ENCODE data around the gene RGS12. TPM values are rescaled to one million over a fixed set of nuclear protein-coding genes. Genes with fewer than 3 reads are reported as not detected.

RGS12 gene
- total RNA-seq, 4 donors from 2014 or later, result 9.1 to 22.6 (median 21.1) TPM

DNA sequence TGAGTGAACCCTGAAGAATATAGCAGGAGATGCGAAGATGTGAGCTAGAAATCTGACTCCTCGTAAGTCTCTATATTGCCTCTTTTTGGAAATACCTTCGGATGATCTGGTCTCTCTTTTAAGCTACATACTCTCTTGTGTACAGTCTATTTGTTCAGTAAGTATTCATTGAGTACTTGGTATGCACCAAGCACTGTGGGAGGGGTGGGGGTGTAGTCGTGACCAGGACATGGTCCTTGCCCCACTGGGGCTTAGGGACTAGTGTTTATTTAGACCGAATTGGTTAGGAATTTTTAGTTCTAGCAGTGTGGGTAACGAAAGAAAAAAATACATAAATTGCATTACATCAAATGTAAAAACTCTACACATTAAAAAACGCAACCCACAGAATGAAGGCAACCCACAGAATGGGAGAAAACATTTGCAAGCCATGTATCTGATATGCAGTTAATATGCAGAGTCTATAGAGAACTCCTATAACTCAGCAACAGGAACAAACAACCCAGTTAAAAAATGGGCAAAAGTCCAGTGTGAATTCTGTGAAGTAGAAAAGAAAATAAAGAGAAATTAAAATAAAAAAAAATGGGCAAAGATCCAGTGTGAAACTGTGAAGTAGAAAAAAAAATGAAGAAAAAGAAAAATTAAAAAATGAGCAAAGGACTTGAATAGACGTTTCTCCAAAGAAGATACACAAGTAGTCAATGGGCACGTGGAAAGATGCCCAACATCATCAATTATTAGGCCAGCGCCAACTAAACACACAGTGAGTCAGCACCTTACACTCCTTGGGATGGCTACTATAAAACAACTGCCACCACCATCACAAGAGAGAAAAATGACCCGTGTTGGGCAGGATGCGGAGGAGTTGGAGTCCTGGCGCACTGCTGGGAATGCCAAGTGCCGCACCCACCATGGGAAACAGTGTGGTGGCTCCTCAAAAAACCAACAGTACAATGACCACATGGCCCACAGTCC lies 43.8 kb downstream of the RGS12 start:
- DNase-seq, result no peak
- TF ChIP-seq CTCF (IDR thresholded peaks at IDR 0.05 in 4 of 5, conservative IDR thresholded peaks at IDR 0.05 in 1 of 5), result no peak
- no peak for TF ChIP-seq POLR2A (IDR thresholded peaks at IDR 0.05)
- no peak overlapping the region for H3K4me3 ChIP-seq

GRCh38 chr4:3337357-3337732 lies 44.5 kb downstream of the RGS12 start:
- H3K27ac ChIP-seq, result no peak overlapping the region
- H3K4me1 ChIP-seq, result peaks cover 0 to 5% of the 10 kb centered on the region in 2 donors
- TF ChIP-seq POLR2A (IDR thresholded peaks at IDR 0.05) (no peak), CTCF (IDR thresholded peaks at IDR 0.05 in 4 of 5, conservative IDR thresholded peaks at IDR 0.05 in 1 of 5) (no peak)
- in situ Hi-C loops (cut with MboI; ENCODE audit: low sequenced_read_pairs in 4 of 4), result no loop called here
- intact Hi-C loops (cut with DNase I; ENCODE audit: low total_unique reads), result no loop called here
- H3K27me3 ChIP-seq, result no peaks in the 10 kb centered on the region
- ATAC-seq, result no peak
- H3K36me3 ChIP-seq, result no peaks in the 10 kb centered on the region
- DNase-seq, result no peak
- H3K9me3 ChIP-seq, result no peaks in the 10 kb centered on the region
- H3K4me3 ChIP-seq, result no peak overlapping the region

More for the DNA sequence above, 43.8 kb downstream of the RGS12 start:
- Histone ChIP-seq H3K27me3 (no peaks in the 10 kb centered on the region), H3K27ac (no peak overlapping the region), H3K4me1 (peaks cover 0 to 5% of the 10 kb centered on the region in 2 donors), H3K36me3 (no peaks in the 10 kb centered on the region), H3K9me3 (no peaks in the 10 kb centered on the region)
- in situ Hi-C loops (cut with MboI; ENCODE audit: low sequenced_read_pairs in 4 of 4), result no loop called here
- intact Hi-C loops (cut with DNase I; ENCODE audit: low total_unique reads), result no loop called here
- no peak for ATAC-seq

- intact Hi-C loops (cut with DNase I; ENCODE audit: low total_unique reads), result no loop called here
- H3K4me3 ChIP-seq, result no peak overlapping the region
- DNase-seq, result no peak
These were observed 45.0 kb downstream of the RGS12 start for GRCh38 chr4:3337811-3338210.

GRCh38 chr4:3338321-3338838 lies 45.6 kb downstream of the RGS12 start:
- TF ChIP-seq POLR2A (IDR thresholded peaks at IDR 0.05) (no peak), CTCF (IDR thresholded peaks at IDR 0.05 in 4 of 5, conservative IDR thresholded peaks at IDR 0.05 in 1 of 5) (no peak)
- Histone ChIP-seq H3K27me3 (no peaks in the 10 kb centered on the region), H3K36me3 (no peaks in the 10 kb centered on the region), H3K27ac (no peak overlapping the region), H3K4me1 (peaks cover 0 to 5% of the 10 kb centered on the region in 2 donors), H3K4me3 (no peak overlapping the region), H3K9me3 (no peaks in the 10 kb centered on the region)
- intact Hi-C loops (cut with DNase I; ENCODE audit: low total_unique reads) (no loop called here), in situ Hi-C loops (cut with MboI; ENCODE audit: low sequenced_read_pairs in 4 of 4) (no loop called here)
- DNase-seq, result no peak
- ATAC-seq, result no peak

More at GRCh38 chr4:3337811-3338210, 45.0 kb downstream of the RGS12 start:
- no peak for ATAC-seq
- in situ Hi-C loops (cut with MboI; ENCODE audit: low sequenced_read_pairs in 4 of 4), result no loop called here
- no peak for TF ChIP-seq CTCF (IDR thresholded peaks at IDR 0.05 in 4 of 5, conservative IDR thresholded peaks at IDR 0.05 in 1 of 5)
- no peak for TF ChIP-seq POLR2A (IDR thresholded peaks at IDR 0.05)
- Histone ChIP-seq H3K4me1 (peaks cover 0 to 5% of the 10 kb centered on the region in 2 donors), H3K9me3 (no peaks in the 10 kb centered on the region), H3K27me3 (no peaks in the 10 kb centered on the region), H3K27ac (no peak overlapping the region), H3K36me3 (no peaks in the 10 kb centered on the region)

All from gastrocnemius medialis (tissue), 4 donors.